Measurements from ENCODE around the gene SLC39A6. TPM values are rescaled to one million over a fixed set of nuclear protein-coding genes. Genes with fewer than 3 reads are reported as not detected.
"Not testable (repeated sequence)": the region's sequence is repeated elsewhere in the genome, so short reads cannot be mapped to it uniquely, and the experiment has no call there.

Gene SLC39A6
- total RNA-seq = 10 to 100 TPM; 22.7 to 33.4 TPM

- no peaks in the 10 kb centered on the region for H3K9me3 Mint-ChIP-seq
- DNase-seq (ENCODE audit: low spot score in 2 of 2) (peak; percentile 92 to 95), ATAC-seq (peak; percentile 92 to 94)
- H3K36me3 Mint-ChIP-seq = peaks cover 22 to 41% of the 10 kb centered on the region in 2 donors
- peak within 1 kb of the TSS; percentile 97 to 99 for H3K27ac Mint-ChIP-seq
Measured at GRCh38 chr18:36129300-36130038, at the start of gene SLC39A6, which contains the start of gene ELP2. Gene SLC39A6 (minus strand): TSS chr18:36129340. CDS start chr18:36127007, 2,333 bp downstream. Gene ELP2 (plus strand): TSS chr18:36129899. CDS start chr18:36129934, 35 bp downstream.

GRCh38 chr18:36177913-36178312, 48.8 kb upstream of the SLC39A6 start:
- ATAC-seq (no peak), DNase-seq (ENCODE audit: low spot score in 2 of 2) (no peak)
- no peak overlapping the region for H3K27ac Mint-ChIP-seq
- H3K36me3 Mint-ChIP-seq = no peaks in the 10 kb centered on the region
- no peaks in the 10 kb centered on the region for H3K9me3 Mint-ChIP-seq

GRCh38 chr18:36176711-36177110, 47.6 kb upstream of the SLC39A6 start:
- Mint-ChIP-seq H3K36me3 (no peaks in the 10 kb centered on the region), H3K9me3 (no peaks in the 10 kb centered on the region), H3K27ac (peak overlapping the region in 1 of 2 donors; percentile 1)
- ATAC-seq (no peak), DNase-seq (ENCODE audit: low spot score in 2 of 2) (no peak)

- ATAC-seq = no peak
- H3K9me3 Mint-ChIP-seq = no peaks in the 10 kb centered on the region
- no peaks in the 10 kb centered on the region for H3K36me3 Mint-ChIP-seq
- no peak for DNase-seq (ENCODE audit: low spot score in 2 of 2)
- no peak overlapping the region for H3K27ac Mint-ChIP-seq
Measured at GRCh38 chr18:36176177-36176584, 47.0 kb upstream of the SLC39A6 start.

GRCh38 chr18:36175481-36175880, 46.3 kb upstream of the SLC39A6 start:
- H3K36me3 Mint-ChIP-seq = no peaks in the 10 kb centered on the region

GRCh38 chr18:36169938-36170337, 40.8 kb upstream of the SLC39A6 start:
- no peaks in the 10 kb centered on the region for H3K36me3 Mint-ChIP-seq

More at GRCh38 chr18:36175481-36175880, 46.3 kb upstream of the SLC39A6 start:
- Mint-ChIP-seq H3K27ac (no peak overlapping the region), H3K9me3 (no peaks in the 10 kb centered on the region)
- no peak for ATAC-seq
- no peak for DNase-seq (ENCODE audit: low spot score in 2 of 2)

GRCh38 chr18:36168296-36168695, 39.2 kb upstream of the SLC39A6 start:
- H3K36me3 Mint-ChIP-seq; H3K9me3 Mint-ChIP-seq; DNase-seq (ENCODE audit: low spot score in 2 of 2): not testable (repeated sequence)
- ATAC-seq = peak in 1 of 2 donors; percentile 20
- H3K27ac Mint-ChIP-seq = peak overlapping the region; percentile 14 to 79

More at GRCh38 chr18:36169938-36170337, 40.8 kb upstream of the SLC39A6 start:
- Mint-ChIP-seq H3K9me3 (no peaks in the 10 kb centered on the region), H3K27ac (peak overlapping the region in 1 of 2 donors; percentile 63)
- DNase-seq (ENCODE audit: low spot score in 2 of 2) (no peak), ATAC-seq (no peak)

- H3K9me3 Mint-ChIP-seq = no peaks in the 10 kb centered on the region
- ATAC-seq (no peak), DNase-seq (ENCODE audit: low spot score in 2 of 2) (no peak)
- H3K27ac Mint-ChIP-seq = peak overlapping the region; percentile 14 to 79
- peaks cover 0 to 6% of the 10 kb centered on the region in 2 donors for H3K36me3 Mint-ChIP-seq
Measured at GRCh38 chr18:36167692-36168218, 38.6 kb upstream of the SLC39A6 start.

- DNase-seq (ENCODE audit: low spot score in 2 of 2) = no peak
- H3K9me3 Mint-ChIP-seq = no peaks in the 10 kb centered on the region
- no peak overlapping the region for H3K27ac Mint-ChIP-seq
- ATAC-seq = no peak
- H3K36me3 Mint-ChIP-seq = peaks cover 6 to 16% of the 10 kb centered on the region in 2 donors
Measured at GRCh38 chr18:36162981-36163380, 33.8 kb upstream of the SLC39A6 start.

GRCh38 chr18:36160959-36161371, 31.8 kb upstream of the SLC39A6 start:
- H3K27ac Mint-ChIP-seq = peak overlapping the region in 1 of 2 donors; percentile 32
- ATAC-seq (peak in 1 of 2 donors; percentile 88), DNase-seq (ENCODE audit: low spot score in 2 of 2) (no peak)
- H3K36me3 Mint-ChIP-seq = peaks cover 6 to 27% of the 10 kb centered on the region in 2 donors
- H3K9me3 Mint-ChIP-seq = no peaks in the 10 kb centered on the region

- Mint-ChIP-seq H3K36me3 (peaks cover 12 to 35% of the 10 kb centered on the region in 2 donors), H3K27ac (no peak overlapping the region), H3K9me3 (no peaks in the 10 kb centered on the region)
- no peak for ATAC-seq
- no peak for DNase-seq (ENCODE audit: low spot score in 2 of 2)
Measured at GRCh38 chr18:36158266-36158867, 29.2 kb upstream of the SLC39A6 start.

GRCh38 chr18:36157441-36157840, 28.3 kb upstream of the SLC39A6 start:
- DNase-seq (ENCODE audit: low spot score in 2 of 2) = no peak
- H3K36me3 Mint-ChIP-seq = peaks cover 21 to 43% of the 10 kb centered on the region in 2 donors
- ATAC-seq = no peak
- peak overlapping the region; percentile 63 to 77 for H3K27ac Mint-ChIP-seq
- H3K9me3 Mint-ChIP-seq = no peaks in the 10 kb centered on the region

- peaks cover 25 to 43% of the 10 kb centered on the region in 2 donors for H3K36me3 Mint-ChIP-seq
- H3K27ac Mint-ChIP-seq = peak overlapping the region in 1 of 2 donors; percentile 63
Measured at GRCh38 chr18:36155851-36156757, 27.0 kb upstream of the SLC39A6 start.

GRCh38 chr18:36153771-36154170, 24.6 kb upstream of the SLC39A6 start:
- Mint-ChIP-seq H3K36me3 (peaks cover 19 to 33% of the 10 kb centered on the region in 2 donors), H3K27ac (no peak overlapping the region), H3K9me3 (no peaks in the 10 kb centered on the region)
- DNase-seq (ENCODE audit: low spot score in 2 of 2) (no peak), ATAC-seq (no peak)

More at GRCh38 chr18:36155851-36156757, 27.0 kb upstream of the SLC39A6 start:
- H3K9me3 Mint-ChIP-seq = no peaks in the 10 kb centered on the region
- no peak for ATAC-seq
- DNase-seq (ENCODE audit: low spot score in 2 of 2) = no peak

- H3K27ac Mint-ChIP-seq = peak overlapping the region in 1 of 2 donors; percentile 3
- ATAC-seq (no peak), DNase-seq (ENCODE audit: low spot score in 2 of 2) (no peak)
- H3K36me3 Mint-ChIP-seq = peaks cover 19 to 33% of the 10 kb centered on the region in 2 donors
- H3K9me3 Mint-ChIP-seq = no peaks in the 10 kb centered on the region
Measured at GRCh38 chr18:36153203-36153602, 24.1 kb upstream of the SLC39A6 start.

- peak overlapping the region in 1 of 2 donors; percentile 3 for H3K27ac Mint-ChIP-seq
- DNase-seq (ENCODE audit: low spot score in 2 of 2) = no peak
- peaks cover 19 to 33% of the 10 kb centered on the region in 2 donors for H3K36me3 Mint-ChIP-seq
- ATAC-seq = no peak
- no peaks in the 10 kb centered on the region for H3K9me3 Mint-ChIP-seq
Measured at GRCh38 chr18:36152781-36153180, 23.6 kb upstream of the SLC39A6 start.

Data from activated naive CD4-positive, alpha-beta T cell treated with anti-CD3 and anti-CD28 coated beads, Interleukin-2, amount 50 U/mL, for 72 hours (primary cell).